Neural progenitor cell (in vitro differentiated cells): ENCODE measurements around the gene GOLGA3. TPM values are rescaled to one million over a fixed set of nuclear protein-coding genes. Genes with fewer than 3 reads are reported as not detected.

Source experiments
- DNase-seq: peaks from one replicate; pipeline ENCODE4 v3.0.0-alpha.2; 2016; ENCODE audit warnings: low spot score
- H2AFZ ChIP-seq: fragments of 200-600 bp; sonication (generic); replicated peaks from 2 replicates; pipeline ENCODE4 v1.6.1; 2016; ENCODE audit warnings: antibody characterized with exemption
- H3F3A ChIP-seq: fragments of 200-600 bp; sonication (generic); 2 replicates; pipeline ENCODE4 v1.6.1; 2016; ENCODE audit warnings: antibody characterized with exemption, low read depth
- H3K27ac ChIP-seq: fragments of 200-600 bp; sonication (generic); 2 replicates; pipeline ENCODE4 v1.5.1; 2016; ENCODE audit warnings: mild to moderate bottlenecking
- H3K27me3 ChIP-seq: fragments of 200-600 bp; sonication (generic); 2 replicates; pipeline ENCODE4 v1.6.1; 2016; ENCODE audit warnings: mild to moderate bottlenecking, moderate library complexity
- H3K36me3 ChIP-seq: fragments of 200-600 bp; sonication (generic); 2 replicates; pipeline ENCODE4 v1.5.1; 2016
- H3K4me1 ChIP-seq: fragments of 200-600 bp; sonication (generic); 2 replicates; pipeline ENCODE4 v1.6.1; 2016; ENCODE audit warnings: mixed run types
- H3K4me2 ChIP-seq: fragments of 200-600 bp; sonication (generic); 2 replicates; pipeline ENCODE4 v1.6.1; 2016
- H3K4me3 ChIP-seq: fragments of 200-600 bp; sonication (generic); 2 replicates; pipeline ENCODE4 v1.5.1; 2016
- H3K79me2 ChIP-seq: fragments of 200-600 bp; sonication (generic); 2 replicates; pipeline ENCODE4 v1.6.1; 2016; ENCODE audit warnings: low read depth
- H3K9ac ChIP-seq: fragments of 200-600 bp; sonication (generic); 2 replicates; pipeline ENCODE4 v1.6.1; 2016
- H3K9me3 ChIP-seq: fragments of 200-600 bp; sonication (generic); 2 replicates; pipeline ENCODE4 v1.5.1; 2016; ENCODE audit warnings: low read depth
- H4K20me1 ChIP-seq: fragments of 200-600 bp; sonication (generic); 2 replicates; pipeline ENCODE4 v1.6.1; 2016; ENCODE audit warnings: low read depth
- H3K27ac Mint-ChIP-seq: 3 replicates; pipeline ENCODE4 v1.8.0; 2021; ENCODE audit warnings: mixed read lengths
- H3K27me3 Mint-ChIP-seq: 2 replicates; pipeline ENCODE4 v1.8.0; 2022; ENCODE audit warnings: low read depth, mild to moderate bottlenecking, inconsistent platforms, moderate library complexity, mixed read lengths; ENCODE audit not compliant: insufficient read depth
- H3K36me3 Mint-ChIP-seq: 3 replicates; pipeline ENCODE4 v1.8.0; 2021; ENCODE audit warnings: mixed read lengths
- H3K4me1 Mint-ChIP-seq: 3 replicates; pipeline ENCODE4 v1.8.0; 2021; ENCODE audit warnings: mixed read lengths
- H3K4me3 Mint-ChIP-seq: 3 replicates; pipeline ENCODE4 v1.8.0; 2021; ENCODE audit warnings: mild to moderate bottlenecking, moderate library complexity, mixed read lengths
- H3K9me3 Mint-ChIP-seq: 3 replicates; pipeline ENCODE4 v1.8.0; 2020; ENCODE audit warnings: mixed read lengths
- CTCF ChIP-seq: fragments of 200-600 bp; sonication (generic); IDR thresholded peaks from 2 replicates; pipeline ENCODE4 v1.5.1; 2017; ENCODE audit warnings: antibody characterized with exemption, mild to moderate bottlenecking
- EZH2 ChIP-seq: fragments of 200-600 bp; sonication (generic); IDR thresholded peaks from 2 replicates; pipeline ENCODE4 v1.6.1; 2017; ENCODE audit warnings: antibody characterized with exemption, mild to moderate bottlenecking, moderate library complexity
- EZH2phosphoT487 ChIP-seq: fragments of 200-600 bp; sonication (generic); IDR thresholded peaks from 2 replicates; pipeline ENCODE4 v1.6.1; 2017; ENCODE audit warnings: antibody characterized with exemption
- total RNA-seq: library from RNA; depleted of rRNA; stranded (reverse); fragments of >200 nt; gene quantifications from 2 replicates; pipeline ENCODE4 v1.2.3, GENCODE V29; 2015; ENCODE audit warnings: low replicate concordance

Gene GOLGA3
- total RNA-seq, 1 donor from 2014 or later: 8.5 TPM

DNA sequence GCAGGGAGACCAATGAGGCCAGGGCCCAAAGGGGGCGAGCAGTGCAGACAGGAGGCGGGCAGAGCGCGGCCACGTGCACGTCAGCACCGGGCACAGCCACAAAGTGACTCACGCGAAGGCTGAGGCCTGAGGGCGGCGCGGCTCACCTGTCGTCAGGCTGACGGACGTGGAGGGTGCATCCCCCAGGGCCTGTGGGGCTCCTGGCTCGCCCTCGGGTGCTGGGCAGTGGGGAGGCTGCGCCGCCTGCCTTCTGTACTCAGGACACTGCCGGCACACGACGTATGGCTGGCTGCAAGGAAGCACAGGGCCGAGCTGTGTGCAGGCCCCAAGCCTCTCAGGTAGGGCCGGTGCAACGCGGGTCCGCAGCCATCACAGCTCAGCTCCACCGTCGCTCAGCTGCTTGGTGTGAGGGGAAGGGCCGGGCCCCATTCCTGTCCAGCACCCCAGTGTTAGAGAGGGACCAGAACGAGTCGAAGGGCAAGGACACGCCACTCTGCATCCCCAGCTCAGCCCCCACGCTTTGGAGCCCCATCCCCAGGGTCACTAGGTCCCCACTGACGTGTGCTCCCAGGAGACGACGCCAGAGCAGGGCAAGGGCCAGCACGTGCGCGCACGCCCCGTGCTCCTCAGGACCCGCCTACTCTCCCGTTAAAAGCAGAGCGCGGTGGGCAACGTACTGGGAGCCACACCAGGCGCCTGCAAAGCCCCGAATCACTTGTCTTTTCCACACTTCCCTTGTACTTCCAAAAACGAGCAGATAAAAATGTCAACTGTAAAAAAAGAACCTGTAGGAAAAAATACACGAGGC is 24.8 kb upstream of the GOLGA3 start:
- H2AFZ ChIP-seq: no peak overlapping the region
- Mint-ChIP-seq H3K36me3 (peaks cover 22% of the 10 kb centered on the region), H3K4me3 (no peak overlapping the region), H3K27me3 (peaks cover 3% of the 10 kb centered on the region), H3K9me3 (no peaks in the 10 kb centered on the region), H3K4me1 (no peaks in the 10 kb centered on the region), H3K27ac (no peak overlapping the region)
- no peaks in the 10 kb centered on the region for H3K27me3 ChIP-seq
- H3K4me3 ChIP-seq: no peak overlapping the region
- H3K4me2 ChIP-seq: no peak overlapping the region
- no peaks in the 10 kb centered on the region for H3K9me3 ChIP-seq
- H3K9ac ChIP-seq: no peak overlapping the region
- DNase-seq: no peak
- no peaks in the 10 kb centered on the region for H3K4me1 ChIP-seq
- H3F3A ChIP-seq: no peaks in the 10 kb centered on the region
- TF ChIP-seq EZH2phosphoT487 (no peak), EZH2 (no peak), CTCF (no peak)
- H3K79me2 ChIP-seq: no peaks in the 10 kb centered on the region
- H4K20me1 ChIP-seq: no peaks in the 10 kb centered on the region
- no peaks in the 10 kb centered on the region for H3K36me3 ChIP-seq
- no peak overlapping the region for H3K27ac ChIP-seq

GRCh38 chr12:132852496-132852895 is 23.8 kb upstream of the GOLGA3 start:
- H3K4me3 ChIP-seq: no peak overlapping the region
- no peaks in the 10 kb centered on the region for H3K36me3 ChIP-seq
- Mint-ChIP-seq H3K27me3 (peaks cover 3% of the 10 kb centered on the region), H3K4me3 (no peak overlapping the region), H3K36me3 (peaks cover 26% of the 10 kb centered on the region), H3K4me1 (no peaks in the 10 kb centered on the region), H3K27ac (no peak overlapping the region), H3K9me3 (no peaks in the 10 kb centered on the region)
- DNase-seq: no peak
- no peaks in the 10 kb centered on the region for H3K27me3 ChIP-seq
- no peaks in the 10 kb centered on the region for H3K9me3 ChIP-seq
- TF ChIP-seq EZH2 (no peak), CTCF (no peak), EZH2phosphoT487 (no peak)
- no peaks in the 10 kb centered on the region for H4K20me1 ChIP-seq
- no peaks in the 10 kb centered on the region for H3K79me2 ChIP-seq
- H3K4me2 ChIP-seq: no peak overlapping the region
- no peaks in the 10 kb centered on the region for H3F3A ChIP-seq
- no peak overlapping the region for H2AFZ ChIP-seq
- no peak overlapping the region for H3K9ac ChIP-seq
- H3K4me1 ChIP-seq: no peaks in the 10 kb centered on the region
- no peak overlapping the region for H3K27ac ChIP-seq

- Histone ChIP-seq H3K27ac (no peak overlapping the region), H3K9ac (no peak overlapping the region), H3K36me3 (no peaks in the 10 kb centered on the region), H3K4me1 (no peaks in the 10 kb centered on the region), H3K4me2 (no peak overlapping the region), H3K4me3 (no peak overlapping the region), H3F3A (no peaks in the 10 kb centered on the region), H2AFZ (no peak overlapping the region), H3K27me3 (no peaks in the 10 kb centered on the region), H3K9me3 (no peaks in the 10 kb centered on the region), H4K20me1 (no peaks in the 10 kb centered on the region), H3K79me2 (no peaks in the 10 kb centered on the region)
- Mint-ChIP-seq H3K4me1 (no peaks in the 10 kb centered on the region), H3K9me3 (no peaks in the 10 kb centered on the region), H3K4me3 (no peak overlapping the region), H3K27ac (no peak overlapping the region), H3K36me3 (peaks cover 24% of the 10 kb centered on the region), H3K27me3 (peaks cover 3% of the 10 kb centered on the region)
- TF ChIP-seq EZH2 (no peak), EZH2phosphoT487 (no peak), CTCF (no peak)
- no peak for DNase-seq
Observed at GRCh38 chr12:132851465-132851864, 22.8 kb upstream of the GOLGA3 start.
